Glutamatergic neuron (in vitro differentiated cells): ENCODE data around the gene PPP1R18. TPM values are rescaled to one million over a fixed set of nuclear protein-coding genes. Genes with fewer than 3 reads are reported as not detected.
"Not testable (repeated sequence)": the region's sequence is repeated elsewhere in the genome, so short reads cannot be mapped to it uniquely, and the experiment has no call there.

Experiments used
- DNase-seq: peaks from one replicate; pipeline ENCODE4 v3.0.0; 2022
- H3K27ac Mint-ChIP-seq: one replicate; pipeline ENCODE4 v1.8.0; 2020; ENCODE audit warnings: mild to moderate bottlenecking, mixed read lengths, inconsistent platforms; ENCODE audit not compliant: unreplicated experiment
- H3K27me3 Mint-ChIP-seq: one replicate; pipeline ENCODE4 v1.8.0; 2020; ENCODE audit warnings: mild to moderate bottlenecking, moderate library complexity, mixed read lengths, inconsistent platforms; ENCODE audit not compliant: unreplicated experiment
- H3K36me3 Mint-ChIP-seq: one replicate; pipeline ENCODE4 v1.8.0; 2020; ENCODE audit warnings: mild to moderate bottlenecking, mixed read lengths, inconsistent platforms; ENCODE audit not compliant: unreplicated experiment
- H3K4me1 Mint-ChIP-seq: one replicate; pipeline ENCODE4 v1.8.0; 2020; ENCODE audit warnings: mild to moderate bottlenecking, low read depth, mixed read lengths, inconsistent platforms; ENCODE audit not compliant: unreplicated experiment
- H3K4me3 Mint-ChIP-seq: one replicate; pipeline ENCODE4 v1.8.0; 2020; ENCODE audit warnings: mild to moderate bottlenecking, mixed read lengths, inconsistent platforms; ENCODE audit not compliant: unreplicated experiment
- H3K9me3 Mint-ChIP-seq: one replicate; pipeline ENCODE4 v1.8.0; 2020; ENCODE audit warnings: mild to moderate bottlenecking, moderate library complexity, mixed read lengths, inconsistent platforms; ENCODE audit not compliant: unreplicated experiment
- CTCF ChIP-seq: fragments of 200-600 bp; sonication (generic); IDR thresholded peaks from one replicate; pipeline ENCODE4 v1.5.0; 2021; ENCODE audit not compliant: partially characterized antibody, unreplicated experiment
- total RNA-seq: library from RNA; stranded (reverse); fragmentation: NEBNext Ultra II Directional; extraction: Animal tissue kit (Norgen Biotek cat#: 25700); gene quantifications from one replicate; pipeline ENCODE4 v1.2.1, GENCODE V29; 2021; ENCODE audit not compliant: unreplicated experiment

Gene PPP1R18
- total RNA-seq, 1 donor from 2014 or later = 175 TPM

- H3K4me1 Mint-ChIP-seq = peaks cover 27% of the 10 kb centered on the region
- peak overlapping the region; percentile 98 for H3K27ac Mint-ChIP-seq
- peaks cover 44% of the 10 kb centered on the region for H3K9me3 Mint-ChIP-seq
- H3K36me3 Mint-ChIP-seq = peaks cover 16% of the 10 kb centered on the region
- no peak for TF ChIP-seq CTCF
- H3K4me3 Mint-ChIP-seq = peak overlapping the region; percentile 90
- no peak for DNase-seq
- H3K27me3 Mint-ChIP-seq = peaks cover 45% of the 10 kb centered on the region
Observed at GRCh38 chr6:30719356-30719755, 32.9 kb upstream of the PPP1R18 start.

GRCh38 chr6:30717845-30718720, 31.6 kb upstream of the PPP1R18 start:
- TF ChIP-seq CTCF = peak; percentile 32
- not testable (repeated sequence) for DNase-seq
- H3K27me3 Mint-ChIP-seq = peaks cover 38% of the 10 kb centered on the region
- peaks cover 37% of the 10 kb centered on the region for H3K9me3 Mint-ChIP-seq
- peaks cover 25% of the 10 kb centered on the region for H3K36me3 Mint-ChIP-seq
- H3K4me1 Mint-ChIP-seq = peaks cover 15% of the 10 kb centered on the region
- peak overlapping the region; percentile 98 for H3K27ac Mint-ChIP-seq
- peak overlapping the region; percentile 97 for H3K4me3 Mint-ChIP-seq

DNA sequence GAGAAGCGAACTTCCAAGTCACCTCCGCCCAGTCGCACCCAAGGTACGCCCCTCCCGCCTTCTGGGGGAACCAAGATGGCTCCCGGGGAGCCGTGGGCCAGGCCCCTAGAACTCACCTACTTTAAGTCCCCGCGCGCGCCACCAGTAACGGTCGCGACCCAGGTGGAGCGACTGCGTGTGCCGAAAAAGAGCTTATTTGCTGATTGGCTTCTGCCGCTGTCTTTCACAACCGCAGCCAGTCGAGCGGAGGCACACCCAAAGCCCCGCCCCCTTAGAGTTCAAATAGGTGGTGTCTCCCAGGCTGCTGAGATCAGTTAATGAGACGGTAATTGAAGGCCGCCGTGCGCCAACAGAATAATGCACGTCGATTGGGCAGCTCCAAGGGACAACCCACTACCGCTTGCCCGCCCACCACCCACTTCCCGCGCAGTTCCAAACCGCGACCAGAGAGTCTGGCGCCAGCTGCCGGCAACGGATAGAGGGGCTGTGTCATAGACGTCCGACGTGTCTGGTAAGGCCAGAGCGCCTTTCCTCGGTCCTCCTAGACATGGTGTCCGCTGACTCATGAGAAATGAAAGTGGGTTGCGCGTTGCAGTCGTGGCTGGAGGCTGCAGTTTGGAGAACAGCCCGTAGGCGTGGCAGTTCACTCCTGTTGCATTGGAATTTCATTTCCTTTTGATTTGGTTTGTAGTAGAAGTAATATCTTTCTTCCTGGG, 30.8 kb upstream of the PPP1R18 start, which contains the start of gene MDC1:
Gene MDC1 (minus strand): TSS at position 153 of the 716 bp plus-strand sequence. CDS start 2,106 bp downstream, outside the sequence.
- peaks cover 23% of the 10 kb centered on the region for H3K36me3 Mint-ChIP-seq

GRCh38 chr6:30716879-30717128, 30.4 kb upstream of the PPP1R18 start:
- no peak for DNase-seq
- Mint-ChIP-seq H3K4me1 (peaks cover 10% of the 10 kb centered on the region), H3K4me3 (peak overlapping the region; percentile 97), H3K36me3 (peaks cover 23% of the 10 kb centered on the region), H3K27me3 (peaks cover 33% of the 10 kb centered on the region), H3K27ac (peak overlapping the region; percentile 98), H3K9me3 (peaks cover 25% of the 10 kb centered on the region)
- TF ChIP-seq CTCF = no peak

More for the DNA sequence above, 30.8 kb upstream of the PPP1R18 start, which contains the start of gene MDC1:
- Mint-ChIP-seq H3K4me1 (peaks cover 10% of the 10 kb centered on the region), H3K4me3 (peak within 1 kb of the TSS; percentile 97), H3K9me3 (peaks cover 29% of the 10 kb centered on the region), H3K27me3 (peaks cover 33% of the 10 kb centered on the region), H3K27ac (peak within 1 kb of the TSS; percentile 98)
- DNase-seq = peak; percentile 99
- TF ChIP-seq CTCF = peak; percentile 53

DNA sequence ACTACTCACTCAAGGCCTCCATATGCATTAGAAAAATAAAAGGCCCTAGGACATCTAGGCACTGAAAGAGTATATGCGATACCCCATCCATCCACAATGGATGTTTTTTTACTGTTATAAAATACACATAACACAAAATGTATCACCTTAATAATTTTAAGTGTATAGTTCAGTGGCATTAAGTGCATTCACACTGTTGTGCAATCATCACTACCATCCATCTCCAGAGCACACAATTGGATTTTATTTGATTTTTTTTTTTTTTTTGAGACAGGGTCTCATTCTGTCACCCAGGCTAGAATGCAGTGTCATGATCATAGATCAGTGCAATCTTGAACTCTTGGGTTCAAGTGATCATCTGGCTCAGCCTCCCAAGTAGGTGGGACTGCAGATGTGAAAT, 27.8 kb upstream of the PPP1R18 start:
- H3K27me3 Mint-ChIP-seq = peaks cover 21% of the 10 kb centered on the region
- DNase-seq = no peak
- no peak overlapping the region for H3K27ac Mint-ChIP-seq
- no peak overlapping the region for H3K4me3 Mint-ChIP-seq
- TF ChIP-seq CTCF = no peak
- peaks cover 6% of the 10 kb centered on the region for H3K9me3 Mint-ChIP-seq
- H3K36me3 Mint-ChIP-seq = peaks cover 13% of the 10 kb centered on the region
- H3K4me1 Mint-ChIP-seq = peaks cover 10% of the 10 kb centered on the region
